Left lung (tissue), 10 donors: ENCODE measurements around the gene HKDC1. TPM values are rescaled to one million over a fixed set of nuclear protein-coding genes. Genes with fewer than 3 reads are reported as not detected.
"Not testable (repeated sequence)": the region's sequence is repeated elsewhere in the genome, so short reads cannot be mapped to it uniquely, and the experiment has no call there.

ENCODE experiments used
- ATAC-seq: fragments of 200-7000 bp; cut with Tn5 transposase; one replicate; pipeline ENCODE4 v1.9.1; 2020; ENCODE audit warnings: moderate library complexity
- DNase-seq, 4 donors: peaks; one replicate each; pipeline ENCODE4 v3.0.0-alpha.2; 2013 to 2020
- H3K27ac ChIP-seq, 2 donors: fragments of 200-600 bp; sonication (generic) in 1 of 2; one replicate each; pipeline versions ENCODE4 v1.5.0 to v1.8.0; 2020 to 2021
- H3K27me3 ChIP-seq, 2 donors: fragments of 200-600 bp; sonication (generic) in 1 of 2; one replicate each; pipeline versions ENCODE4 v1.5.0 to v1.8.0; 2020 to 2021
- H3K36me3 ChIP-seq, 2 donors: fragments of 200-600 bp; sonication (generic) in 1 of 2; one replicate each; pipeline versions ENCODE4 v1.5.0 to v1.8.0; 2020 to 2021
- H3K4me1 ChIP-seq, 2 donors: fragments of 200-600 bp; one replicate each; pipeline ENCODE4 v1.8.0; 2021
- H3K4me3 ChIP-seq, 2 donors: fragments of 200-600 bp; sonication (generic) in 1 of 2; one replicate each; pipeline versions ENCODE4 v1.5.0 to v1.8.0; 2020 to 2021; ENCODE audit warnings: mild to moderate bottlenecking in 1 of 2
- H3K9me3 ChIP-seq, 2 donors: fragments of 200-600 bp; sonication (generic) in 1 of 2; one replicate each; pipeline versions ENCODE4 v1.5.0 to v1.8.0; 2020 to 2021
- CTCF ChIP-seq, 2 donors: fragments of 200-600 bp; sonication (generic) in 1 of 2; IDR thresholded peaks; one replicate each; pipeline versions ENCODE4 v1.5.0 to v1.8.0; 2021; ENCODE audit warnings: antibody characterized with exemption in 2 of 2
- intact Hi-C, 2 donors: fragments of 100-400 bp; cut with DNase I; formaldehyde crosslinking; loops; one replicate each; pipeline versions ENCODE4 v1.11.2 to v1.14.2; 2022
- polyA plus RNA-seq, 6 donors: library from polyadenylated mRNA; unstranded; fragments of 120-200 nt; gene quantifications; one replicate each; pipeline ENCODE4 v1.2.1, GENCODE V29; 2013; ENCODE audit not compliant: insufficient read length in 6 of 6
- total RNA-seq, 2 donors: library from RNA; stranded (reverse); fragmentation: NEBNext Ultra II Directional; extraction: Animal tissue kit (Norgen Biotek cat#: 25700); gene quantifications; one replicate each; pipeline ENCODE4 v1.2.1, GENCODE V29; 2021
- donor health status: DM: no; HTN: yes; CAD: no.
- donor health status: DM: no; HTN: no; CAD: no.

The HKDC1 gene
- total and polyA plus RNA-seq, 8 donors, result 0.71 to 9.7 (median 4.3) TPM

GRCh38 chr10:69275444-69275843, 55.3 kb downstream of the HKDC1 start:
- intact Hi-C loops, result no loop called here
- DNase-seq (no peak), ATAC-seq (no peak)
- no peak for TF ChIP-seq CTCF (IDR thresholded peaks at IDR 0.05)
- Histone ChIP-seq H3K27me3 (no peaks in the 10 kb centered on the region), H3K9me3 (no peaks in the 10 kb centered on the region), H3K4me3 (no peak overlapping the region), H3K4me1 (peaks cover 0 to 4% of the 10 kb centered on the region in 2 donors), H3K36me3 (no peaks in the 10 kb centered on the region), H3K27ac (no peak overlapping the region)

- Histone ChIP-seq H3K27ac (no peak overlapping the region), H3K4me1 (peaks cover 0 to 4% of the 10 kb centered on the region in 2 donors), H3K9me3 (no peaks in the 10 kb centered on the region), H3K27me3 (no peaks in the 10 kb centered on the region), H3K36me3 (no peaks in the 10 kb centered on the region), H3K4me3 (no peak overlapping the region)
- DNase-seq (no peak), ATAC-seq (no peak)
- no peak for TF ChIP-seq CTCF (IDR thresholded peaks at IDR 0.05)
- intact Hi-C loops, result no loop called here
These were observed 56.4 kb downstream of the HKDC1 start for GRCh38 chr10:69276503-69276902.

GRCh38 chr10:69278446-69278963, 58.4 kb downstream of the HKDC1 start, which contains the start of gene HK1:
Gene HK1, plus strand, starts transcription at chr10:69278496.
- intact Hi-C loops, result no loop called here
- no peak within 1 kb of the TSS for H3K27ac ChIP-seq
- DNase-seq (peak in 1 of 4 donors; percentile 11), ATAC-seq (no peak)
- H3K4me1 ChIP-seq, result peaks cover 0 to 4% of the 10 kb centered on the region in 2 donors
- no peak within 1 kb of the TSS for H3K4me3 ChIP-seq
- H3K36me3 ChIP-seq, result no peaks in the 10 kb centered on the region
- no peaks in the 10 kb centered on the region for H3K9me3 ChIP-seq
- no peak for TF ChIP-seq CTCF (IDR thresholded peaks at IDR 0.05)
- H3K27me3 ChIP-seq, result no peaks in the 10 kb centered on the region

GRCh38 chr10:69279110-69279509, 59.0 kb downstream of the HKDC1 start:
- Histone ChIP-seq H3K4me3 (no peak overlapping the region), H3K27me3 (no peaks in the 10 kb centered on the region), H3K36me3 (no peaks in the 10 kb centered on the region), H3K27ac (no peak overlapping the region), H3K9me3 (no peaks in the 10 kb centered on the region), H3K4me1 (peaks cover 0 to 4% of the 10 kb centered on the region in 2 donors)
- no peak for DNase-seq
- TF ChIP-seq CTCF (IDR thresholded peaks at IDR 0.05), result no peak
- ATAC-seq, result peak; percentile 21
- intact Hi-C loops, result no loop called here

- no peaks in the 10 kb centered on the region for H3K36me3 ChIP-seq
- no peak overlapping the region for H3K4me3 ChIP-seq
- DNase-seq (no peak), ATAC-seq (no peak)
- TF ChIP-seq CTCF (IDR thresholded peaks at IDR 0.05), result no peak
- intact Hi-C loops, result no loop called here
- peaks cover 0 to 4% of the 10 kb centered on the region in 2 donors for H3K4me1 ChIP-seq
- H3K9me3 ChIP-seq, result no peaks in the 10 kb centered on the region
- no peak overlapping the region for H3K27ac ChIP-seq
- no peaks in the 10 kb centered on the region for H3K27me3 ChIP-seq
These were observed 61.6 kb downstream of the HKDC1 start for GRCh38 chr10:69281507-69282413.

GRCh38 chr10:69284402-69284801, 64.3 kb downstream of the HKDC1 start:
- H3K9me3 ChIP-seq, intact Hi-C loops, H3K36me3 ChIP-seq, H3K4me3 ChIP-seq, H3K27me3 ChIP-seq, H3K27ac ChIP-seq, ATAC-seq, H3K4me1 ChIP-seq, DNase-seq: not testable (repeated sequence)
